Activated T-helper 1 cell treated with anti-CD3 and anti-CD28 coated beads, Interleukin-12 subunit alpha, Interleukin-12 subunit beta, Interleukin-2, Interleukin-4 antibody, amounts not matched to agents 30 ng/mL and 10 ng/mL and 1 ng/mL, durations not matched to agents 14 hours and 24 hours and 36 hours (primary cell): Measurements from ENCODE around the gene LOXL1. TPM values are rescaled to one million over a fixed set of nuclear protein-coding genes. Genes with fewer than 3 reads are reported as not detected.

Experiments
- DNase-seq: peaks from one replicate; pipeline ENCODE4 v3.0.0; 2021; ENCODE audit warnings: low spot score
- H3K27ac Mint-ChIP-seq: one replicate; pipeline ENCODE4 v1.8.0; 2021; ENCODE audit warnings: mild to moderate bottlenecking, mixed read lengths
- H3K27me3 Mint-ChIP-seq: one replicate; pipeline ENCODE4 v1.8.0; 2022; ENCODE audit warnings: mild to moderate bottlenecking, moderate library complexity, mixed read lengths; ENCODE audit not compliant: insufficient read depth
- H3K36me3 Mint-ChIP-seq: one replicate; pipeline ENCODE4 v1.8.0; 2021; ENCODE audit warnings: low read depth, mixed read lengths
- H3K4me1 Mint-ChIP-seq: one replicate; pipeline ENCODE4 v1.8.0; 2021; ENCODE audit warnings: low read depth, mixed read lengths
- H3K4me3 Mint-ChIP-seq: one replicate; pipeline ENCODE4 v1.8.0; 2021; ENCODE audit warnings: mild to moderate bottlenecking, moderate library complexity, mixed read lengths
- H3K9me3 Mint-ChIP-seq: one replicate; pipeline ENCODE4 v1.8.0; 2021; ENCODE audit warnings: mixed read lengths
- intact Hi-C: fragments of 100-400 bp; cut with micrococcal nuclease; formaldehyde crosslinking; loops from one replicate; pipeline ENCODE4 v1.15.1; 2024
- total RNA-seq: library from RNA; stranded (reverse); gene quantifications from 2 replicates; pipeline ENCODE4 v1.2.3, GENCODE V29; 2022

LOXL1 gene
- total RNA-seq, 1 donor from 2014 or later = 0.34 TPM

DNA sequence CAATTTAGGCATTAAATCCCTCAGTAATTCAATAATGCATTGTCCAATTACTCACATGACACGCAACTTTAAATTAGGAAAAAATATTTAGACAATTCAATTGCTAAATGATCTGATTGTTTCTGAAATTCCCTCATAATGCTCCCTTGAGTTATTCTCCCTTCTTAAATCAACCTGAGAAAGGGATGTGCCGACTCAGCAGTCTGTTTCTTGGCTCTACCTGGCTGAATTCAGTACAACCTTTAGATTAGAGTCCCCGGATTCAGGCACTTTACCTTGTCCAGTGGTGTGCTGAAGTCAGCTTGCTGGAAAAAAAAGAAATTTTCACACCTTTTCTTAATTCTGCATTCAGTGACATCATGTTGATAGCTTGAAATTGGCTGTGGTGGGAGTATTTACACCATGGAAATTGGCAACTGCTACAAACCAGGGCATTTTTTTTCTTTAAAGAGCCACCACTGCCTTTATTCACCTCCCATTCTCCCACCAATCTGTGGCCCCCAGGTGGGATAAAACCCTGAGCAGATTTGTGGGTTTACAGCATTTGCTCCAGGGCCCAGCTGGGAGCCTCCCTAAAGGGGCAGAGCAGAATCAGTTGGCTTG is 20.9 kb upstream of the LOXL1 start:
- H3K27me3 Mint-ChIP-seq = peaks cover 3% of the 10 kb centered on the region
- H3K4me3 Mint-ChIP-seq = no peak overlapping the region
- no peak for DNase-seq
- H3K36me3 Mint-ChIP-seq = peaks cover 3% of the 10 kb centered on the region
- no peaks in the 10 kb centered on the region for H3K9me3 Mint-ChIP-seq
- peaks cover 12% of the 10 kb centered on the region for H3K4me1 Mint-ChIP-seq
- intact Hi-C loops = no loop called here
- H3K27ac Mint-ChIP-seq = no peak overlapping the region

DNA sequence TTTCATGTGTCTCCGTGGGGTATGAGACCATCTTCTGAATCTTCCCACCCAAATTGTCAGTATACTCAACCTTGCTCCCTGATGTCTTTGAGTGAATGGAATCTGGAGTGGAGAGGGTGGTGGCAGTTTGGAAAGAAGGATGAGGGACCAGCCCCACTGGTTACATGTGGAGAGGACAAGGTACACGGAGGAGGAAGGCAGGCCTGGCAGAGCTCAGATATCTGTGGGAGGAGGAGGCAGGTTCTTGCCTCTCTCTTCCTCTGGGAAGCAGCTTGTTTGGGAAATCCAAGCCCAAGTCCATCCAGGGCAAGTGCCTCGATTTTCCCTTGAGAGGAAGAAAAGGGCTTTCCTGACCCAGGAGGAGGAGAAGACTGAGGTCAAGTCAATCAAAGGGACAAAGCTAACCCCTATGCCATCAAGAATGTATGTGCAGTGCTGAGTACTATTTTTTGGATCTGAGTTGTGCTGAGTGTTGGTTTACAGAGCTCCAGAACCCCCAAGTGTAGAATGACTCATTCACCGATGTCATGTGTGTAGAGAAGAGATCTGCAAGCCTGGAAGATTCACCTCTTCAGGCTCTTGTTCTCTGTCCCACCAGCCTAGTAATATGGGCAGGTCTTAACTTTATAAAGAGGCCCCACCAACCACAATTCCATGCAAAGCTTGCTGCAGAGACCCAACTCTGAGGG is 19.8 kb upstream of the LOXL1 start:
- H3K4me1 Mint-ChIP-seq = peaks cover 13% of the 10 kb centered on the region
- DNase-seq = no peak
- no peaks in the 10 kb centered on the region for H3K9me3 Mint-ChIP-seq
- peaks cover 3% of the 10 kb centered on the region for H3K36me3 Mint-ChIP-seq
- no peak overlapping the region for H3K4me3 Mint-ChIP-seq
- H3K27me3 Mint-ChIP-seq = peaks cover 3% of the 10 kb centered on the region
- intact Hi-C loops = no loop called here
- no peak overlapping the region for H3K27ac Mint-ChIP-seq

GRCh38 chr15:73907035-73907408 is 19.2 kb upstream of the LOXL1 start:
- H3K4me3 Mint-ChIP-seq = no peak overlapping the region
- peaks cover 3% of the 10 kb centered on the region for H3K36me3 Mint-ChIP-seq
- peaks cover 3% of the 10 kb centered on the region for H3K27me3 Mint-ChIP-seq
- peaks cover 13% of the 10 kb centered on the region for H3K4me1 Mint-ChIP-seq
- DNase-seq = no peak
- intact Hi-C loops = no loop called here
- H3K9me3 Mint-ChIP-seq = no peaks in the 10 kb centered on the region
- H3K27ac Mint-ChIP-seq = no peak overlapping the region

DNA sequence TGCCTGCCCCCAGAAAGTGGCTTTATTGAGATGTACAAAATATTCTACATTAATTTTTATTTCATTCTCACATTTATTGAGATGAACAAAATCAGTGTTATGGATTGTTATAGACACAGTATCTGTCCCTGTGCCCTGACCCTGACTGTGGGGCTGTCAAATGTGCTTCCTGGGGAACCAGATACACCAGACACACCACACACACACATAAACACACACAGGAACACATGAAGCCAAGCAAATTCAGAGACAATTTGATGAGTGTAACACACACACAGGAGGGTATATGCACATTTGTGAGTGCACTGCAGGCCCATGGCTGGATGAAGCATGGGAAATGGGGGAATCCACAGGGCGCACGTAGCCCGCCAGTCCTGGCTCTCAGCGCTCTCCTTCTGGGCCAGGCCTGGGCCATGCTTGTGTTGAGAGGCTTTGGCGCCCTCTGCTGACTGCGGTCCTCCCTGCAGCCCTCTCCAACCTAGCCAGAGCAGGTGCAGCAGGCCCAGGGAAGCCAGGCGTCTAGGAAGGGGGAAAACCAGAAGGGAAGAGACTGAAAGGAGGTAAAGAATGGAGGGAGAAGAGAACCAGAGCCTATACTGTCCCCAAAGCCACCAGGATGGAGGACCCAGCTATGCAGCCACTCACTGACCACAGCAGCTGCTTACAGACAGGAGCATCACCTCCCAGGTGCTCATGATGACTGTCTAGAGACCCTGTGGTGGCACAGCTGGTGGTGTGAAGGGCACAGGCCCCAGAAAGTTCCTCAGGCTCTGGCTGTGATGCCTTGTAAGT is 18.0 kb upstream of the LOXL1 start:
- Mint-ChIP-seq H3K27me3 (no peaks in the 10 kb centered on the region), H3K36me3 (peaks cover 3% of the 10 kb centered on the region)

GRCh38 chr15:73908822-73909122 is 17.5 kb upstream of the LOXL1 start:
- intact Hi-C loops = loop anchor here (1.0 kb wide), 2 partner anchors 11 to 34 kb away; no protein-coding TSS in a partner anchor
- Mint-ChIP-seq H3K4me1 (peaks cover 13% of the 10 kb centered on the region), H3K27ac (no peak overlapping the region), H3K4me3 (no peak overlapping the region), H3K27me3 (no peaks in the 10 kb centered on the region), H3K9me3 (no peaks in the 10 kb centered on the region), H3K36me3 (peaks cover 3% of the 10 kb centered on the region)
- no peak for DNase-seq

More for the DNA sequence above, 18.0 kb upstream of the LOXL1 start:
- H3K4me1 Mint-ChIP-seq = peaks cover 13% of the 10 kb centered on the region
- no peak overlapping the region for H3K27ac Mint-ChIP-seq
- H3K9me3 Mint-ChIP-seq = no peaks in the 10 kb centered on the region
- intact Hi-C loops = loop anchor here (1.0 kb wide), 2 partner anchors 11 to 34 kb away; no protein-coding TSS in a partner anchor
- H3K4me3 Mint-ChIP-seq = no peak overlapping the region
- peak; percentile 62 for DNase-seq

- DNase-seq = no peak
- intact Hi-C loops = no loop called here
- H3K4me1 Mint-ChIP-seq = peaks cover 19% of the 10 kb centered on the region
- no peaks in the 10 kb centered on the region for H3K27me3 Mint-ChIP-seq
- no peak overlapping the region for H3K27ac Mint-ChIP-seq
- peaks cover 3% of the 10 kb centered on the region for H3K36me3 Mint-ChIP-seq
- no peak overlapping the region for H3K4me3 Mint-ChIP-seq
- H3K9me3 Mint-ChIP-seq = no peaks in the 10 kb centered on the region
These were observed 16.6 kb upstream of the LOXL1 start for GRCh38 chr15:73909651-73910050.

DNA sequence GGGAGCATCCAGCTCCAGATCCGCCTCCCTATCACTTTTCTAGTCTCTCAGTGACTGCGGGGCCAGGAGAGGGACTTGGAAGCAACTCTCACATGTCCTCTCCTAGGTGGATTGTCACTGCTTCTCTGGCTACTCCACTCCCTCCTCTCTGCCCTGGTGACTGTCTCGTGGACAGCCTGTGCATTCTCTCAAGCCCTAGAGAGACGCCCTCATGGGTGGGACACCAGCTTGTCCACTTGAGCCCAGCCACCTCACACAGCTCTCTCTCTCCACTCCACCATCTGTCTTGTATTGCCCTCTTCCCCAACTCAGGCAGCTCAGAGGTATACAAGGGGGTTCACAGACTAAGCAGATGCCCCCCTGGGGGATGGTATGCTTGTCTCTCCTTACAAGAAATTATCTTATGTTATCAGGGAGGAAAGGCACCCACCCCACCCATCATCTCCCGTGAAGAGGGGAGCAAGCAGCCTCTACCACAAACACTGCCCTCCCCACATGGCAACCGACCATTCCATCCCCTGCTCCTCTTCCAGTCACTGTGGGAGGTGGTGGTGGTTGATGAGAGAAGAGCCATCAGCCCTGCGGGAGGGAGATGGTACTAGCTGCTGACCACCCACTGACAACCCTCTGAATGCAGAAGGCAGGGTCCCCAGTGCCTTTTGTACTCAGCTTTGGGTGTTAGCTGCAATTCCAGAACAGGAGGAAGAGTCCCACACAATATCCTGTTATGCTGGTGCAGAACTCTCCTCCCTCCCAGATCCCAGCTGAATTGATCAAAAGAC is 15.5 kb upstream of the LOXL1 start:
- intact Hi-C loops = no loop called here
- Mint-ChIP-seq H3K9me3 (no peaks in the 10 kb centered on the region), H3K27ac (no peak overlapping the region), H3K27me3 (no peaks in the 10 kb centered on the region), H3K4me1 (peaks cover 25% of the 10 kb centered on the region), H3K36me3 (peaks cover 3% of the 10 kb centered on the region), H3K4me3 (no peak overlapping the region)
- DNase-seq = no peak

DNA sequence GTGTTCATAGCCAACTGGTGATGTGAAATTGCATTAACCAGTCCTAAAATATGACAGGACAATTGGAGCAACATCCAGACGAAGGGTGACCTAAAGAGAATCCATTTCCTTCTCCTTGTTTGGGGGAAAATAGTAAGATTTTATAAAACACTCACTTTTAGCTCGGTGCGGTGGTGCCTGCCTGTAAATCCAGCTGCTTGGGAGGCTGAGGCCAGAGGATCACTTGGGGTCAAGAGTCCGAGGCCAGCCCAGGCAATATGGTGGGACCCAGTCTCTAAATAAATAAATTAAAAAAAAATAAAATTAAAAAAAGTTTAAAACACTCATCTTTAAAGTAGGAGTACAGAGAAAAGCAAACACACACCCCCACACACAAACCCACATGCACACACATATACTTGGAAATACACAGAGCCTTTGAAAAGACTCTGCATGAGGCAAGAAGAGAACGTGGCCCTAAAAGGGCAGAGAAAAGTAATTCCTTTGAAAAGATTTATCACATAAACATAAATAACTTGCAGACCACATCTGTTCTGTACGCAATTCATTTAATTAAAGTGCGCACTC is 14.1 kb upstream of the LOXL1 start:
- Mint-ChIP-seq H3K27me3 (no peaks in the 10 kb centered on the region), H3K9me3 (peaks cover 8% of the 10 kb centered on the region), H3K4me3 (no peak overlapping the region), H3K27ac (no peak overlapping the region), H3K4me1 (peaks cover 20% of the 10 kb centered on the region), H3K36me3 (peaks cover 3% of the 10 kb centered on the region)
- intact Hi-C loops = no loop called here
- no peak for DNase-seq

DNA sequence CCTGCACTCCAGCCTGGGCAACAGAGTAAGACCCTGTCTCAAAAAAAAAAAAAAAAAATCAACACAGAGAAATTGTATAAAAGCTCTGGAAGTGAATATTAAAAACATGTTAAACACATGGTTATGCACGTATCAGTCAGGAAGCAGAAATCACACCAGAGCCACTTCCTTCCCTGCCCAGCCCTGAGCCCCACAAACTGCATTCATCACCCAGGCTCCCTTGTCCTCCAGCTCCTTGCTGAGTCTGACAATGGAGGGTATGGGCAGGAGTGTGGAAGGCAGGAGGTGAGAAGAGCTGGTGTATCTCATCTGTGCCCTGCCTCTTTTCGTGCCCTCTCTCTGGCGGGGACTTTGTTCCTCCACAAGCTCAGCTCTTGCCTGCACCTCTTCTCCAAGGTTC is 12.1 kb upstream of the LOXL1 start:
- Mint-ChIP-seq H3K4me1 (peaks cover 19% of the 10 kb centered on the region), H3K36me3 (peaks cover 16% of the 10 kb centered on the region), H3K9me3 (peaks cover 25% of the 10 kb centered on the region), H3K27ac (peak overlapping the region; percentile 62), H3K27me3 (no peaks in the 10 kb centered on the region), H3K4me3 (peak overlapping the region; percentile 48)
- DNase-seq = no peak
- intact Hi-C loops = no loop called here

DNA sequence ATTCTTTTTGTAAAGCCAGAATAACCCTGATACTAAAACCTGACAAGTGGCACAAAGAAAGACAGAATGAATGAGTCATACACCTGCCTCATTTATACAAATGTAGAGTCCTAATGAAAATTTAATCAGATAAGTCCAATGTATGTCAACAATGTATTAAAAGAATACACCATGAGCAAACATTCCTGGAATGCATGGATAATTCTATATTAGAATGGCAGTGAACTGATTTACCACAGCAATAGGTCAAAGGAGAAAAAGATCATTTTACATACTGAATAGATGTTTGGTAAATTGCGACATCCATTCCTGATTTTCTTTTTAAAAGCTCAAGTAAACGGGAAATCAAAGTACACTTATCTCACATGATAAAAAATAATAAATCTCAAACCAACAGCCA is 11.2 kb upstream of the LOXL1 start:
- H3K4me3 Mint-ChIP-seq = no peak overlapping the region
- no peaks in the 10 kb centered on the region for H3K27me3 Mint-ChIP-seq
- H3K36me3 Mint-ChIP-seq = peaks cover 14% of the 10 kb centered on the region
- peaks cover 20% of the 10 kb centered on the region for H3K4me1 Mint-ChIP-seq
- intact Hi-C loops = no loop called here
- H3K9me3 Mint-ChIP-seq = peaks cover 25% of the 10 kb centered on the region
- DNase-seq = no peak
- no peak overlapping the region for H3K27ac Mint-ChIP-seq

DNA sequence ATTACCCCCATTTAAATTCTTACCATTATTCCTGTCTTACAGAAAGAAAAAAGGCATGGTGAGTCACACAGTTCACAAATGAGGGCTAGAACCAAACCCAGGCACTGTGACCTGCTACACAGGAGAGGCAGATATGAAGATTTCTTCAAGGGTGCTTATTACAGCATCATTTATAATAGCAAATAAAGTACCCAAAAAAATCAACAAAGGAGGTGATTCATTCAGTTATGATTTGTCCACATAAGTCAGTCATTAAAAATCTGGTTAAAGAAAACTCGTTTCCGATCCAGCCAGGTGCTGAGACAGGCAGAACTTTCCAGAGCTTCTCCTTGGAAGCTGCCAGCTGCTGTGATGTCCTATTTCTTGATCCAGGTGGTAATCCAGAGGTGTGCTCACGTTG is 7.5 kb upstream of the LOXL1 start:
- peaks cover 31% of the 10 kb centered on the region for H3K4me1 Mint-ChIP-seq

DNA sequence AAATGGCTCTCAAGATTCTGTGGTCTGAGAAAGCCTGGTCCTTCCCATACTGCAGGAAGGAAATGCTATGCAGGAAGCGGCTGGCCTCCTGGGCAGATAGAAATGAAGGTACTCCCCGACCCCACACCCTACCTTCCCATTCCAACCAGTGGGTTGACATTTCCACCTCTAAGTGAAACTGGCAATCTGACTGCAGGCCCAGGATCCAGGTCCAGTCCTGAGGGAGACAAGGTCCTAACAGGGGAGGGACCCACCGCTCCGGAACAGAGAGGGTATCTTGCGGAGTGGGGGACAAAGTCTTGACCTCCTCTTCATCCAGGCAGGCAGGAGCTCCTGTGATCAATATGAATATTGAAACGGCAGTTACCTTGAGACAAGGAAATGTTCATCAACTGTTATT is 6.6 kb upstream of the LOXL1 start:
- no peak for DNase-seq
- Mint-ChIP-seq H3K27me3 (no peaks in the 10 kb centered on the region), H3K27ac (peak overlapping the region; percentile 50), H3K36me3 (peaks cover 16% of the 10 kb centered on the region), H3K4me3 (no peak overlapping the region), H3K9me3 (peaks cover 25% of the 10 kb centered on the region), H3K4me1 (peaks cover 34% of the 10 kb centered on the region)
- intact Hi-C loops = loop anchor here (10.0 kb wide), 1 partner anchor 345 kb away; no protein-coding TSS in a partner anchor

More for the DNA sequence above, 7.5 kb upstream of the LOXL1 start:
- Mint-ChIP-seq H3K9me3 (peaks cover 25% of the 10 kb centered on the region), H3K27ac (no peak overlapping the region), H3K27me3 (no peaks in the 10 kb centered on the region), H3K36me3 (peaks cover 16% of the 10 kb centered on the region), H3K4me3 (no peak overlapping the region)
- intact Hi-C loops = no loop called here
- DNase-seq = no peak
